Mucosa of stomach (tissue), 1 donor: ENCODE results near the gene SCOC.
A peak's percentile ranks its signal among the peaks of the same experiment; 100 is the strongest.

Source experiments
- H3K27me3 ChIP-seq: one replicate; pipeline ENCODE4 v1.7.0; 2013; ENCODE audit warnings: mild to moderate bottlenecking, low read length; ENCODE audit not compliant: control insufficient read depth, insufficient read depth
- H3K36me3 ChIP-seq: one replicate; pipeline ENCODE4 v1.7.0; 2013; ENCODE audit warnings: low read length; ENCODE audit not compliant: control insufficient read depth, insufficient read depth
- H3K4me1 ChIP-seq: one replicate; pipeline ENCODE4 v1.7.0; 2013; ENCODE audit warnings: mild to moderate bottlenecking, low read length; ENCODE audit not compliant: control insufficient read depth, insufficient read depth
- H3K4me3 ChIP-seq: one replicate; pipeline ENCODE4 v1.7.0; 2013; ENCODE audit warnings: low read length
- H3K9ac ChIP-seq: one replicate; pipeline ENCODE4 v1.7.0; 2013; ENCODE audit warnings: mild to moderate bottlenecking, low read length, moderate library complexity
- H3K9me3 ChIP-seq: one replicate; pipeline ENCODE4 v1.7.0; 2013; ENCODE audit warnings: mild to moderate bottlenecking, low read length, moderate library complexity; ENCODE audit not compliant: control insufficient read depth
- donor health status: Pancreatic carcinoma.

Gene SCOC

GRCh38 chr4:140426610-140427105 lies 53.2 kb downstream of the SCOC start:
- Histone ChIP-seq H3K36me3 (no peaks in the 10 kb centered on the region), H3K4me3 (no peak overlapping the region), H3K9ac (peak overlapping the region; percentile 51)

DNA sequence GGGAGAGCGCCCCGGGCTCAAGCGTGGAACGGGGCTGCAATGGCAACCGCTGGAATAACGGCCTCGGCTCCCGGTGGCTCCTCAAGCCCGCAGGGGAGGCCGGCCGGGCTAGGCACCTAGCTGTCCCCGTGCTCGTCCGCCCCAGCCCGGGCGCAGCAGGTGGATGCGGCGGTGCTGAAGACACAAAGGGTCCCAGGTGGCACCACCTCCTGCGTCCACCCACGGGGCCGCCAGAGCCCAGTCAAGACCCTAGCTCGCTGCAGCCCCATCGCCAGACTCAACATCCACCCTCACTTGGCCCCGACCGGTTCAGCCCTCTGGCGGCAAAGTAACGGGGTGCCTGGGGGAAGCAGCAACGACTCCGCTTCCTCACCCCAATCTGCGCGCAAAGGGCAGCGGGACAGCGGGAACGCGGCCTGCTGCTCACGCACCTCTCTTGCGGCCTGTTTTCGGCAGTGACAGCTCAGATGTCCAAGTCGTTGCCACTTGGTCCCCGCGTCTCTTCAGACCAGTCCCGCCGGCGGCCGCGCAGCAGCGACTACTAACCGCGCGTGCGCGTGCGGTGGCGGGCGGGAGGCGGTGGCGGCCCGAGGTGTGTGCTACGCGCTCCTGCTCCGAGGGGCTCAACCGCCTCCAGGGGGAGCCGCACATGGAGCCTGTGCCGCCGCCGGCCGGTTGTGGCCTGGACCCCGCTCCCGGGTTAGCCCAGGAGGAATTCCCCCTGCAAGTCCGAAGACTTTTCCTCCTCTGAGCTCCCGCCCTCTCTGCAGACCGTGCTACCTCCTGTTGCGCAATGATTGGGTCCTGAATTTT lies 53.9 kb downstream of the SCOC start, which contains the start of gene CLGN:
TSS of gene CLGN (minus strand) at position 543 of the 813 bp plus-strand sequence. CDS start 14,570 bp downstream, outside the sequence.
- peaks cover 18% of the 10 kb centered on the region for H3K27me3 ChIP-seq
- peak within 1 kb of the TSS; percentile 51 for H3K9ac ChIP-seq
- H3K9me3 ChIP-seq: no peaks in the 10 kb centered on the region
- H3K36me3 ChIP-seq: no peaks in the 10 kb centered on the region
- H3K4me1 ChIP-seq: no peaks in the 10 kb centered on the region
- peak within 1 kb of the TSS; percentile 23 for H3K4me3 ChIP-seq

More at GRCh38 chr4:140426610-140427105, 53.2 kb downstream of the SCOC start:
- H3K9me3 ChIP-seq: no peaks in the 10 kb centered on the region
- peaks cover 18% of the 10 kb centered on the region for H3K27me3 ChIP-seq
- no peaks in the 10 kb centered on the region for H3K4me1 ChIP-seq

DNA sequence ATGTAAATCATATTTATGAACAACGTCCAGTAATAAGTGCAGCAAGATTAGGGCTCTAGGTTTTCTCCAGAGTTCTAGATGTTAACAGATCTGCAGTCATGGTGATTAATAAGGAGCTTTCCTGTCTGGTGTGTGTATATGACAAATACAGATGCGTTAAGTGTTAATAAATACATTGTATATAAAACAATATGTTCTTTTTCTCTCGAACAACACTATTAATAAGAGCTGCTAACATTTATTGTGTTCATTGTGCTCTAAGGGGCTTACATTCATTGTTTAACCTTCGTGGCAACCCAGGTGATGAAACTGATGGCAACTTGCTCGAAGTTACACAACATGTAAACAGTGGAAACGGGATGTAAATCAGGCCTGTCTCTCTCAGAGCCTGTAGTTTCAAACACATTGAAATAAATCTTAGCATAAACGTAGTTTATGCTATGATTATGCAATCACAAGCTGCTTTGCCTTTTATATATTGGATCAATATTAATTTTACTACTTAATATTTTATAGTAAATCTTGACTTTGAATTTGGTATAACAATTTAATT lies 54.5 kb downstream of the SCOC start:
- Histone ChIP-seq H3K9ac (no peak overlapping the region), H3K27me3 (peaks cover 18% of the 10 kb centered on the region), H3K4me1 (no peaks in the 10 kb centered on the region), H3K4me3 (peak overlapping the region; percentile 23), H3K9me3 (no peaks in the 10 kb centered on the region), H3K36me3 (no peaks in the 10 kb centered on the region)
